ENCODE results near the gene DDAH2.

The DDAH2 gene

DNA sequence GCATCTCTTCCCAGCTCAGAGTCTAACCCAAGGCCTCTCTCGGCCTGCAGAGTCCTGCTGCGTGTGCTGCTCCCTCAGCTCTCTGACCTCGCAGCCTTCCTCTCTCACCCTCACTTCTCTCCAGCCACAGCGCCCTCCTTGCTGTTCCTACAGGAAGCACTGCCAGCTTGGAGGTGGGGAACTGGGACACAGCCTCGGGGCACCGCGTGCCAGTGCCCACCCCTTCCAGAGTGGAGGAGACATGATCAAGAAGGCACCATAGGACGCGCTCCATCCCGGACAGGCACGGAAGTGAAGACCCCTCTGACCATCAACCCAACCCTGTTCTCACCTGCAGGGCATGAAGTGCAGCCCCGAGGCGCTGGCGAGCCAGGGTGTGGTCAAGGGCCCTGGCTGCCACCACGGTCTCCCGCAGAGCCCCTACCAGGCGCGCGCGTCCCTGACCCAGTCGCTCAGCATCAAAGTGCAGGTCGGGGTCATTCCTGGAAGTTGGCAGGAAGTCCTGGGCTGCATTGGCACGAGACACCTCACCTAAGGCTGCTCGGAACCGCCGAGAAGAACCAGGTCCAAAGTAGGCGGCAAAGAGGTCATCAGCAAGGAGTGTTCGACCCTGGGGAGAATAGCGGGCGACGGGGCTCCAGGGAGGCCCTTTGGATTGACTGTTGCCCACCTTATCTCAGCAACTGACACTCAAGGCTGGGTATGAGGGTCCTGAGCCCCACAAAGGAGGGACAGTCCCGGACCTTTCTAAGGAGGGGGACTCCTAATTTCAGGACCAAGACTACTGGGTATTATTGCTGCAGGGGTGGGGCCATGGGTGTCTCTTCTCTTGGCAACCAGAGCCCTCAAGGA is 46.8 kb upstream of the DDAH2 start:
- H3K27ac ChIP-seq, result no peak overlapping the region
- no peaks in the 10 kb centered on the region for H3K9me3 ChIP-seq
- H3K27me3 ChIP-seq, result no peaks in the 10 kb centered on the region
- no peak overlapping the region for H3K4me3 ChIP-seq
- TF ChIP-seq, protein P1, sequence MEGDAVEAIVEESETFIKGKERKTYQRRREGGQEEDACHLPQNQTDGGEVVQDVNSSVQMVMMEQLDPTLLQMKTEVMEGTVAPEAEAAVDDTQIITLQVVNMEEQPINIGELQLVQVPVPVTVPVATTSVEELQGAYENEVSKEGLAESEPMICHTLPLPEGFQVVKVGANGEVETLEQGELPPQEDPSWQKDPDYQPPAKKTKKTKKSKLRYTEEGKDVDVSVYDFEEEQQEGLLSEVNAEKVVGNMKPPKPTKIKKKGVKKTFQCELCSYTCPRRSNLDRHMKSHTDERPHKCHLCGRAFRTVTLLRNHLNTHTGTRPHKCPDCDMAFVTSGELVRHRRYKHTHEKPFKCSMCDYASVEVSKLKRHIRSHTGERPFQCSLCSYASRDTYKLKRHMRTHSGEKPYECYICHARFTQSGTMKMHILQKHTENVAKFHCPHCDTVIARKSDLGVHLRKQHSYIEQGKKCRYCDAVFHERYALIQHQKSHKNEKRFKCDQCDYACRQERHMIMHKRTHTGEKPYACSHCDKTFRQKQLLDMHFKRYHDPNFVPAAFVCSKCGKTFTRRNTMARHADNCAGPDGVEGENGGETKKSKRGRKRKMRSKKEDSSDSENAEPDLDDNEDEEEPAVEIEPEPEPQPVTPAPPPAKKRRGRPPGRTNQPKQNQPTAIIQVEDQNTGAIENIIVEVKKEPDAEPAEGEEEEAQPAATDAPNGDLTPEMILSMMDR (IDR thresholded peaks at IDR 0.05), result no peak
- no peak for DNase-seq
- H3K36me3 ChIP-seq, result peaks cover 14 to 32% (median 28%) of the 10 kb centered on the region in 3 donors
- peaks cover 0 to 12% (median 8%) of the 10 kb centered on the region in 4 donors for H3K4me1 ChIP-seq
- intact Hi-C loops (cut with DNase I; ENCODE audit: low total_unique reads), result no loop called here

DNA sequence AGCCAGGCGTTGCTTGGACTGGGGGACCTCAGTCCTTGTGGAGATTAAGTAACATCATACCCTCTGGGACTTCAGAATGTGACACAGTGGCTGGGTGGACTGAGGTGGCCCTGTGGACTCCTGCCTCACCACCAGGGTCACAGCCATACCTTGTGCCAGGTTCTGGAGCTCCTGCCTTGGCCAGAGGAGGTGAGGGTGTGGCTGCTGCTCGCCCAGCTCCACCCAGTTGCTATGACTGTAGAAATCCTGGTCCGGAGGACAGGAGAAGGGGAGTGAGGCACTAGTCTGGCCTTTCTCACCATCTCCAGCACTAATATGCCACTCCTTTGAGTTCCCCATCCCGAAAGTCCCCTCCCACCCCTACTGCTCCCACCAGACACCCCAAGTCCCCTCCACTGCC is 46.1 kb upstream of the DDAH2 start:
- H3K36me3 ChIP-seq, result peaks cover 7 to 25% (median 22%) of the 10 kb centered on the region in 3 donors
- no peak overlapping the region for H3K4me3 ChIP-seq
- H3K4me1 ChIP-seq, result peaks cover 0 to 12% (median 8%) of the 10 kb centered on the region in 4 donors
- intact Hi-C loops (cut with DNase I; ENCODE audit: low total_unique reads), result no loop called here
- no peaks in the 10 kb centered on the region for H3K9me3 ChIP-seq
- H3K27me3 ChIP-seq, result no peaks in the 10 kb centered on the region
- TF ChIP-seq, protein P1 (IDR thresholded peaks at IDR 0.05), result no peak
- no peak for DNase-seq
- no peak overlapping the region for H3K27ac ChIP-seq

DNA sequence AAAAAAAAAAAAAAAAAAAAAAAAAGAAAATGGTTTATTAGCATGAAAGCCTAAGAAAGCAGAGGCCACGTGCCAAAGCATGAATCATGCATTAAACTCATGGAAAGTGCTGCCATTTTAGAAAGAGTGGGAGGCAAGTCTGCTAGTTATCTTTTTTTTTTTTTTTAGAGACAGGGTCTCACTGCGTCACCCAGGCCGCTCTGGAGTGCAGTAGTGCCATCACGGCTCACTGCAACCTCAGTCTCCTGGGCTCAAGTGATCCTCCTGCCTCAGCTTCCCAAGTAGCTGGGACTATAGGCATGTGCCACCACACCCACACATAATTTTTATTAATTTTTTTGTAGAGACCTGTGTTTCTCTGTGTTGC is 42.9 kb upstream of the DDAH2 start:
- H3K9me3 ChIP-seq, result no peaks in the 10 kb centered on the region
- peaks cover 0 to 6% (median 4%) of the 10 kb centered on the region in 4 donors for H3K4me1 ChIP-seq
- H3K4me3 ChIP-seq, result no peak overlapping the region
- no peak for DNase-seq
- no peaks in the 10 kb centered on the region for H3K27me3 ChIP-seq
- TF ChIP-seq, protein P1 (IDR thresholded peaks at IDR 0.05), result no peak
- intact Hi-C loops (cut with DNase I; ENCODE audit: low total_unique reads), result no loop called here
- H3K27ac ChIP-seq, result no peak overlapping the region
- no peaks in the 10 kb centered on the region for H3K36me3 ChIP-seq

DNA sequence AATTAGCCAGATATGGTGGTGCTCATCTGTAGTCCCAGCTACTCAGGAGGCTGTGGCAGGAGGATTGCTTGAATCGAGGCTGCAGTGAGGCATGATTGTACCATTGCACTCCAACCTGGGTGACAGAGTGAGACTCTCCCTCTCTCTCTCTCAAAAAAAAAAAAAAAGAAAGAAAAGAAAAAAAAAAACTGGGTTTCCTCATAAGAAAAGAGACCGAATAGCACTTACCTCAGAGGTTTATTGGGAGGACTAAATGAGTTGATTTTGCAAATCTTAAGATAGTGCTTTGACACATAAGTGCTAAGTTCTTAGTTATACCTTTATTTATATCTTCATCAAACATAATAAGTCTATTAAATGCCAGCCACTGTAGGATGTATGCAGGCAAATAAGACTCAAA is 41.8 kb upstream of the DDAH2 start:
- no peak for DNase-seq
- no peak overlapping the region for H3K27ac ChIP-seq
- TF ChIP-seq, protein P1 (IDR thresholded peaks at IDR 0.05), result no peak
- H3K9me3 ChIP-seq, result no peaks in the 10 kb centered on the region
- intact Hi-C loops (cut with DNase I; ENCODE audit: low total_unique reads), result no loop called here
- H3K4me1 ChIP-seq, result peaks cover 0 to 7% (median 3%) of the 10 kb centered on the region in 4 donors
- no peaks in the 10 kb centered on the region for H3K36me3 ChIP-seq
- peaks cover 0 to 8% of the 10 kb centered on the region in 2 donors for H3K27me3 ChIP-seq
- no peak overlapping the region for H3K4me3 ChIP-seq

DNA sequence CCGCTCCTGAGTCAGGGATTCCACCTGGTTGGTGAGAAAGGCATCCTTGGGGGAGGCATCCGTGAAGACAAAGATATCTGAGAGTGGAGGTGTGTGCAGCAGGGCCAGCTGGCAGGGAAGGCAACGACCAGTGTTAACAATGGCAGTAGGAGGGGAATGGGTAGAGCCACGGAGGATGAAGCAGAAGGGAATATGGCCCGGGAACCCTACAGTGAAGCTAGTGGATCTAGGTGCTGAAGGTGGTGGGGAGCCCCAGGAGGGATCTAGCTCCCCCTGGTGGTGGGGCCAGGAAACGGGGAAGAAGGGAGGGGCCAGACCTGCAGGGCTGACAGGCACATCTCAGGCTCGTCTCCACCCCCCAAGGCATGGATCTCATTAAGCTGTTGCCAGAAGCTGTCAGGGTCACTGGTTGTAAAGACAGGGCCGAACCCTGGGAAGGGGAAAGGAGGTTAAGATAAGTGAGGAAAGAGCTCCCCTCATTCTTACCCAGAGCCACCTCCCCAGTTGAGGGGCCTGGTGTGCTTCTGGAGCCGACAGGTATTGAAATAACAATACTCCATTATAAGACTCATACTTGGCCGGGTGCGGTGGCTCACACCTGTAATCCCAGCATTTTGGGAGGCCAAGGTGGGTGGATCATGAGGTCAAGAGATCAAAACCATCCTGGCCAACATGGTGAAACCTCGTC is 40.7 kb upstream of the DDAH2 start:
- Histone ChIP-seq H3K36me3 (no peaks in the 10 kb centered on the region), H3K4me1 (peaks cover 0 to 7% (median 3%) of the 10 kb centered on the region in 4 donors), H3K27ac (no peak overlapping the region), H3K27me3 (peaks cover 0 to 12% of the 10 kb centered on the region in 2 donors), H3K4me3 (no peak overlapping the region), H3K9me3 (no peaks in the 10 kb centered on the region)
- intact Hi-C loops (cut with DNase I; ENCODE audit: low total_unique reads), result no loop called here
- peak; percentile 51 to 82 for DNase-seq
- TF ChIP-seq, protein P1 (IDR thresholded peaks at IDR 0.05), result peak; percentile 45 to 49
